ENCODE measurements around the gene NPR1.

DNA sequence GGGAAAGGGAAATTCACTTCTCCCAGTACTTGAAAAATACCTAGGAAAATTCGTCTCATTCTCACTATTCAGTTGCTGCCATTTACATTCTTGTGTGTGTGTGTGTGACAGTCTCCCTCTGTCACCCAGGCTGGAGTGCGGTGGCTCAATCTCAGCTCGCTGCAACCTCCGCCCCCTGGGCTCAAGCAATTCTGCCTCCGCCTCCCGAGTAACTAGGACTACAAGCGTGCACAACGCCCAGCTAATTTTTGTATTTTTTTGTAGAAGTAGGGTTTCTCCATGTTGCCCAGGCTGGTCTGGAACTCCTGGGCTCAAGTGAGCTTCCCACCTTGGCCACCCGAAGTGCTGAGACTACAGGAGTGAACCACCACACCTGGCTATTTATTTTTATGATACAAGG is 18.8 kb upstream of the NPR1 start:
- no peak for TF ChIP-seq KLF13 (CRISPR knock-in tag; IDR thresholded peaks at IDR 0.05)
- TF ChIP-seq EP300 (IDR thresholded peaks at IDR 0.05; ENCODE audit: low read depth in 2 of 2, low read length in 2 of 2), result no peak
- TF ChIP-seq EP300 (CRISPR knock-in tag; IDR thresholded peaks at IDR 0.05; ENCODE audit: borderline replicate concordance), result no peak
- TF ChIP-seq KMT2A (CRISPR knock-in tag; IDR thresholded peaks at IDR 0.05), result no peak
- TF ChIP-seq, protein P1, sequence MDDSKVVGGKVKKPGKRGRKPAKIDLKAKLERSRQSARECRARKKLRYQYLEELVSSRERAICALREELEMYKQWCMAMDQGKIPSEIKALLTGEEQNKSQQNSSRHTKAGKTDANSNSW (CRISPR knock-in tag; IDR thresholded peaks at IDR 0.05; ENCODE audit: borderline replicate concordance), result no peak
- no peak for TF ChIP-seq E2F2 (CRISPR knock-in tag; IDR thresholded peaks at IDR 0.05; ENCODE audit: borderline replicate concordance)
- no peak for TF ChIP-seq FOXM1 (CRISPR knock-in tag; IDR thresholded peaks at IDR 0.05)
- TF ChIP-seq TCF12 (IDR thresholded peaks at IDR 0.05), result no peak
- no peak for TF ChIP-seq TCF12 (CRISPR knock-in tag; IDR thresholded peaks at IDR 0.05)
- no peak for TF ChIP-seq BRCA1 (CRISPR knock-in tag; IDR thresholded peaks at IDR 0.05)

Measured in HepG2 (cell line).